ENCODE results near the gene PPP2R2D.
A peak's percentile ranks its signal among the peaks of the same experiment; 100 is the strongest.
"Not testable (repeated sequence)": the region's sequence is repeated elsewhere in the genome, so short reads cannot be mapped to it uniquely, and the experiment has no call there.

The PPP2R2D gene

DNA sequence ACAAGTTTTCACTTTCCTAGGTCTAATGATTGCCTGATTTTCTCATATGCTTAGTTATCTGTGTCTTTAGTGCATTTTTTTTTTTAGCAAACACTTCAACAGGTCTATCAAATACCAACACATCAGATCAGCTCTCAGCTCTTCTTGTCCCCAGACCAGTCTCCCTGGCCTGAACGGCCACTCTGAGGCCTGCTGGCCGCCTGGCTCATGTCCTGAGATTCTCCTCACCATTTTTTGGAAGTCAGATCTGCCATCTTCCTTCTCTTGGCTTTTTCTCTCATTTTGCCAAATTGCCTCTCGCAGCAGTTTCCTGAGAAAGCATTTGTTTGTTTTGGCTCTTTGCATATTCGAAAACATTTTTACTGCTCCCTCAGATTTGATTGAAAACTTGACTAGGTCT is 29.3 kb downstream of the PPP2R2D start:
- DNase-seq = no peak

DNA sequence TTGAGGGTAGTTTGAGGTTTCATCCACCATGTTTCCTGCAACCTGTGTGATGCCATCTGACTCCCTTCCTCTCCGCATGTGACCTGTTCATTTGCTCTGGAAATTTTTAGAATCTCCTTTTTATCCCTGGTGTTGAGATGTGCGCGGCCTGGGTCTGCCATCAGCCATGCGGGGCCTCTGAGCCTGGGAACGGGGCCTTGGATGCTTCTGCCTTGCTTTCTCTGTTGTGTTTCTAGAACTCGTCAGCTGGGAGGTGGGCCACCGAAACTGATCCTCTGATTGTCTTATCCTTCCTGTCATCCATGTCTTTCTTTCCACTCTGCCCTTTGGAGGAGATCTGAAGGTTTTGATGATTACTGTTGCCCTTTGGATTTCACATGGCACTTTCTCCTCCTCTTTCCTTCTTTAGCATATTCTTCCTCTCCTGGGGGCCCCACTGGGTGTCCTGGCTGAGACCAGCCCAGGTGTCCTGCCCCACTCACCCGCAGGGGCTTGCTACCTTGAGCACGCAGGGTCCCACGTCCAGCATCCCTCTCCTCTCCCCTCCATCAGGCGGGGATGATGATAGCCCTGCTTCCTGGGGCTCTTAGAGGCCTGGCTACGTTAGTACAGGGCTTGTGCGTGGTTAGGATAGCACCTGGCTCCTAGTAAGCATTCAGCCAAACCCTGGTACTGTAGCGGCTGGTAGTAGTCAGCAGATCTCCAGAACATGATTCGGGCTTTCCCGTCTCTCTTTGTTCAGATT is 29.9 kb downstream of the PPP2R2D start:
- DNase-seq = no peak

DNA sequence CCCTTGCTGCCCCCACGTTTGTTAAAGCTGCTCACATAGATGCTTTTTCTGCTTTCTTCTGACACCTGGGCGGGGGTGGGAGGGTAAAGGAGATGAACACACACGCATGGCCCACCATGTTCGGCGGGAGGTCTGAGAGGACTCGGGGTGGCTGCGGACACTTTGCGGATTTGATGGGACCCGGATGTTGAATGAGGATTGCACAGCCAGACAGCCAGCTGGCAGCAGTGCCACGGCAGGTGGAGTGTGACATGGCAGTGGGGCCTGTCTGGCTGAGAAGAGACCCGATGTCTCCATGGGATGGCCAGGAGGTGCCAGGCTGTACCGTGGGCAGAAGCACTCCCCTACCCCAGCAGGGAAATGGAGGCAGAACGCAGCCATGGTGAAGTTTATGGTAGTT is 31.2 kb downstream of the PPP2R2D start:
- no peak for DNase-seq

DNA sequence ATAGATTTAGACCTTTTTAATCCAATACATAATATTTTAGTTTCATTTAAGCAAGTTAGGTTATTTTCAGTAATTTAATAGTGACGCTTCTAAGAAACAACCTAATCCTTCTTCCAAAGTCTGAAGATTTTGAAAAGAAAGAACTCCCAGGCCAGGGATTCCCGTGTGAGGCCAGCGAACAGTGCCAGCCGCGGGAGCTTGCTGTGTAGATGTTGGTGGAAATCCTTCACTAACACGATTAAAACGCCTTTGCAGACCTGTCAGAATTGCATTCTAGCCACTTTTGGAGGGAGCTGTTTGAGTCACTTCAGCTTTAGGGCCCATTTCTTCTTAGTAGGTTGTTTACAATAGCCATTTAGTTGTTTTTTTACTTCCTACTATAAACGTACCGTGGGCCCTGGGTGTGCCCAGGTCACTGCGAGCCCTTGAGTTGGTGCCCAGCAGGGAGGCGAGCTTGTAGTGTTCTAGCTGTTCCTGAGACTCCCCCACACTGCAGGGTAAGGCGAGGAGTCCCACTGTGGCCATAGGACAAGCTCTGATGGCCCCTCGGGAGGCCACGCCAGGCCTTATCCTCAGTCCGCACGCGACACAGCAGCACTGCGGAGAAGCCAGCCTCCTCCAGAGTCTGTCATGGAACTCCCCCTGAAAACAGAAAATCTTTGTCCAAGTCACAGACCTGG is 32.3 kb downstream of the PPP2R2D start:
- no peak for DNase-seq

DNA sequence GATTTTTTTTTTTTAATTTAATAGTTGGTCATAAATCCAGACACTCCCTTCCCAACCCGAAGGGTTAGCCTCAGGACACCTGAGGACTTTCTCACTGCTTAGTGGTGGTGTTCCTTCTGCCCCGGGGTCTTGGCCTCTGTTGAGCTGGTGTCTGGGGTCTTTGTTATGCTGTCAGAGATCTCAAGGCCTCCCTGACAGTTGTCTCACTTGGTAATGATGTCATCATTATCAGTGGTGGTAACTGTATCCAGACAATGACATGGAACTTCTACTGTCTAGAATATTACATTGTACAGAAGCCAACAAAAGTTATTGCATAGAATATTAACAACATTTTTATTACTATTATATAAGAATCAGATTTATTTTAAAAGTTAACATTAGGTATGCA is 32.9 kb downstream of the PPP2R2D start:
- DNase-seq = peak; percentile 27

DNA sequence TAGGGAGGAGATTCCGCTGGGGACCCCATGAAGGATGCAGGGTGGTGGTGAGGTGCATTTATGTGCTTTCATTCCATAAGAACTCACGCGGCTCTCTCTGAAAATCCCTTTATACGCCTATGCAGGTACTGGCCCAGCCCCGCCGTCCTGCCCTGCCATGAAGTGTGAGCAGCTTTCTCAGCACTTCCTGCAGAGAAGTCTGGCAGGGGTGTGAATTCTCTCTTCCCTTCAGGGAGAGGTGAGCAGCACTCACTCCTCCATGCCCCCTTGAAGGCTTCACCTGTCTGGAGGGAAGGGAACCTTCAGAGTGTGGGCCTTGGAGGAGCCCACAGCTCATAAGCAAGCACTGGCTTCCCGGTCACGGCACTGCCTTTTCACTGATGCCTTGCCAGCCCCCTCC is 34.0 kb downstream of the PPP2R2D start:
- no peak for DNase-seq

DNA sequence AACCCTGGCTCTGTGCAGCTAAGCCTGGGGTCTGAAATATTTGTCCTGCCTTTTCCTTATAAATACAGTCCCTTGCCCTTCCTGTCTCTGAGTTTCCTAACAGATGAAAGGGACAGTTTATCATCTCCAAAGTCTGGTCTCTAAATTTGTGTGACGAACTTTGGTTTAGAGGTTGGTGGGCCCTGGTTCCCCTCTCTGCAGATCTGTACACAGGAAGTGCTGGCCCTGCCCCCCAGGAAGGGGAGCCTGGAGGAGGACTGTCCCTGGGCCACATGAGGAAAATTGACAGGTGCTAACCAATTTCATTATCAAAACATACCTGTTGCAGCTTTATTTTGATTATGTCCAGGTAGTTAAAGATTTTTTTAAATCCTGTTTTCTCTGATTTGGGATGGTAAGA is 34.5 kb downstream of the PPP2R2D start:
- DNase-seq = no peak

DNA sequence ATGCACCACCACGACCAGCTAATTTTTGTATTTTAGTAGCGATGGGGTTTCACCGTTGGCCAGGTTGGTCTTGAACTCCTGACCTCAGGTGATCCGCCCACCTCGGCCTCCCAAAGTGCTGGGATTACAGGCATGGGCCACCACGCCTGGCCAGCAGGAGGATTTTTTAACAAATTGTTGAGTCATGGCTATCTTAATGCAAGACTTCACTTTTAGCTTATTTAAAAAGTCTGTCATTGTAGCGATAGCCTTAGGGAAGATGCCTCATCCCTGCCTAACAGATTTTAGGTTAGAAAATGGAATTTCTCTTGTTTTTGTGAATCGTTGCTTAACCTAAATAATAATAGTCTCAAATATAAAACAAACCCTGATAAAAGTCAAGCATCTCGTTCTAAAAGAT is 35.5 kb downstream of the PPP2R2D start:
- no peak for DNase-seq

DNA sequence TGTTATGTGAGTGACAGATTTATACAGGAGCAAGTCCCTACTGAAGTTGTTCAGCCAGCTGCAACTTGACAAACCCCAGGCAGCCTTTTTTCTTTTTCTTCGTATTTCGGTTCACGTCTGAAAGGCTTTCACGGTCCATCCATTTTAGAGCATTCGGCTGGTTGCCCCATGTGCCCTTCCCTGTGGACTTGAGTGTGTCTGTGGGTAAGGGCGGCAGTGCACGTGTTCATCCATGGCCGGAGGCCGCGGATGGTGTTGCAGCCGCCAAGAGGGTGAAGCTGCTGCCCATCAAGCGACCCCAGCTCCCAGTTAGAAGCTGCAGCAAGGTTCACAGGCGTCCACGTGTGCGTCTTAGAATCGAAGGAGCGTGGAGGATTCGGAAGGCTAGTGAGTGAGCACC is 35.9 kb downstream of the PPP2R2D start:
- no peak for DNase-seq

DNA sequence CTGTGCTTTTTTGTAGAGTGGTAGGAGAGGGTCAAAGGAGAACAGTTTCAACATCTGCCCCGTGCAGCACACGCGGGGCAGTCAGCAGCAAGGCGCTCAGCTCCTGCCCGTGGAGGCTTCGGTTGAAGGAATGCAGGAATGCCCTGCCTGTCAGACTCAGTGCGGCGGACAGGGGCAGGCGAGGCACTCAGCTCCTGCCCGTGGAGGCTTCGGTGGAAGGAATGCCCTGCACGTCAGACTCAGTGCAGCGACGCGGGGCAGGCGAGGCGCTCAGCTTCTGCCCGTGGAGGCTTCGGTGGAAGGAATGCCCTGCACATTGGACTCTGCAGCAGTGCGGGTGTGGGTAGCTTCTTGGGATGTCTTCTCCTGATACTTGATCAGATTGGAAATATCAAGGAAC is 37.0 kb downstream of the PPP2R2D start:
- DNase-seq = no peak

DNA sequence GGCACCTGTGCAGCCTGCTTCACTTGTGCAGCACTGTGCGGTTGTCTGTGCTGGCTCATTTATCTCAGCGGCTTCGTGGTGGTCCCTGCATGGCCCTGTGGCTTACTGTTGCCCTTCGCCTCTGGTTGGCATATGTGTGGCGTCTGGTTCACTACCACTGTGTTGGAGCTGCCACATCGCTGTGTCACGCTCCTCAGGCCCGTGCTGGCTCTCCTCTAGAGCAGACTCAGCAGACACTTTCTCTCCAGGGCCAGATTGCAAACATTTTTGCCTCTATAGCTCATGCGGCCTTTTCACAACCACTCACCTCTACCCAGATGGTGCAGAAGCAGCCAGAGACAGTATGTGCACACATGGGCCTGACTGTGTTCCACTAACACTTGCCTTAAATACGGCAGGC is 37.9 kb downstream of the PPP2R2D start:
- no peak for DNase-seq

DNA sequence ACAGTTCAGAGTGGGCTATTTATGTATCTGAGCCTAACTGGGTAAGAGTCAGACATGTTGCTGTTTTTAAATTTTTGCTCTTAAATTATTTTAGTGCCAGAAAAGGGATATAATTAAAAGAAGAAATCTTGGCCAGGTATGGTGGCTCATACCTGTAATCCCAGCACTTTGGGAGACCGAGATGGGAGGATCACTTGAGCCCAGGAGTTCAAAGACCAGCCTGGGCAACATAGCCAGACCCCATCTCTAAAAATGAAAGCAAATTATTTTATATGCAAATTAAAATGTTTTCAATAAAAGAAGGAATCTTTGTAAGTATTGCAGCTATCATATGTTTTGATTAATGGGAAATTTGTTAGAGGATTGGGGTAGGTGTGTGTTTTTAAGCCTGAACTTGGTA is 41.6 kb downstream of the PPP2R2D start:
- no peak for DNase-seq

DNA sequence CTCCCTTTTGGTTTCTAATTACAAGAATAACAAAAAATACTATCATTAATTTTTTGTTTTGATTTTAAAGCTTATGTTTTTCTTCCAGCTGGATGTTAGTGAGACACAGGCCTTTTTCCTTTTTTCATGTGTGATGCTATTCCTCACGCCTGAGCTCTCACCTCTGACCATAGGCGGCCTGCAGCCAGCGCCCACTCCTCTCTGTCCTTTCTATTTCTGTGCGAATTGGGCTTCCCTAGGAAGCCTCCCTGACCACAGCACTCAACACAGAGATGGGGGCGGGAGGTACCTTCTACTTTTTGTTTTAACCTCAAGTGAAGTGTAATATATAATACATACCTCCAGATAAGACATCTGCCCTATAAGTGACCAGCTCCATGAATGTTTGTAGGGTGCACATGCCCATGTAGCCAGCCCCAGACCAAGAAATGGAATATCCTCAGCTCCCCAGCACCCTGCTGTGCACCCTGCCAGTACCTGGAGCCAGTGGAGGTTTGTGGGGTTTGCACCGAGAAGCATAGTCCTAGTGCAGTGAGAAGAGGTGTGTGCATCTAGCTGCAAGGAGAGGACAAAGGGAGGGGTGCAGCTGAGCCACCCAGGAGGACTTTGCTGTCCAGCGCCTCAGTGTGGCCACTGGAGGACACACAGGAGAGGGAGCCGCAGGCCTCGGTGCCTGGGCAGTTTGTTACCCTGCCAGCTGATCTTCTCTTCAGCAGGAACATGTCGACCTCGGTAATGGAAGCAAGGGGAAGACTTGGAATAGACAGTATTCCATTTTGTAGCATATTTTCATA is 42.4 kb downstream of the PPP2R2D start:
- DNase-seq = peak; percentile 67

DNA sequence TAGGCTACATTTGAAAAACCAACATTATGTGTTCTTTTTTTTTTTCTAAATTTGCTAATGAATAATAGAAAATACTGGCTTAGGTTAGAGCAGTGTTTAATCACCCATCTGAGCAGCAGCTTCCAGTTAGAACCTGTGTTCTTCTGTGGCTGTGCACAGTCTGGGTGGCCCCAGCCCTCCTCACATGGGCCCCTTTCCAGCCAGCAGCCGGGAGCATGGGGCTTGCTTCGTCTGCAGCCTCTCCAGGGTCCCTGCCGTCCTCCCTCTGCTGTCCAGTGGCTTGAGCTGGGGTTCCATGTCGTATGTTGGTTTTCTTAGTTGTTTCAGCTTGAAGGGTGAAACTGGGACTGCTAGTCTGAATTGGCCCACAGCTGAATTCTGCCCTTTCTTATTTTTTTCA is 43.6 kb downstream of the PPP2R2D start:
- DNase-seq = no peak

DNA sequence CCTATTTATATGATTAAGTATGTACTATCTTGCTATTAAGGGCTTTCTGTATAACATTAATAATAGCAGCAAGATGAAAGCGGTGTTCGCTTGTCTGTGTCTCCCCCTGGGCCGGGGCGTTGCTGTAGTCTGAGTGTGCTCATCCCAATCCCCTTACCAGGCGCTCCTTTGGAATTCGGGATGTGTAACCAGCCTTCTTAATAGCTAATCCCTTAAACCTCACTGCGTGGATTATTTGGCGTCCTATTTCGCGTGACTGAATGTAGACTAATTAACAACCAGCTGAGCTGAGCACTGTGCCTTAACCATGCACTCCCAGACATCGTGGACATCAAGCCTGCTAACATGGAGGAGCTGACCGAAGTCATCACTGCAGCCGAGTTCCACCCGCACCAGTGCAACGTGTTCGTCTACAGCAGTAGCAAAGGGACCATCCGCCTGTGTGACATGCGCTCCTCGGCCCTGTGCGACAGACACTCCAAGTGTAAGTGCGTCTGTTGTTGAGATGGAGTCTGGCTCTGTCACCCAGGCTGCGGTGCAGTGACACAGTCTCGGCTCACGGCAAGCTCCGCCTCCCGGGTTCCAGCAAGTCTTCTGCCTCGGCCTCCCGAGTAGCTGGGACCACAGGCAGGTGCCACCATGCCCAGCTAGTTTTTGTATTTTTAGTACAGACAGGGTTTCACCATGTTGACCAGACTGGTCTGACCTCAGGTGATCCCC is 44.3 kb downstream of the PPP2R2D start:
- DNase-seq = no peak

DNA sequence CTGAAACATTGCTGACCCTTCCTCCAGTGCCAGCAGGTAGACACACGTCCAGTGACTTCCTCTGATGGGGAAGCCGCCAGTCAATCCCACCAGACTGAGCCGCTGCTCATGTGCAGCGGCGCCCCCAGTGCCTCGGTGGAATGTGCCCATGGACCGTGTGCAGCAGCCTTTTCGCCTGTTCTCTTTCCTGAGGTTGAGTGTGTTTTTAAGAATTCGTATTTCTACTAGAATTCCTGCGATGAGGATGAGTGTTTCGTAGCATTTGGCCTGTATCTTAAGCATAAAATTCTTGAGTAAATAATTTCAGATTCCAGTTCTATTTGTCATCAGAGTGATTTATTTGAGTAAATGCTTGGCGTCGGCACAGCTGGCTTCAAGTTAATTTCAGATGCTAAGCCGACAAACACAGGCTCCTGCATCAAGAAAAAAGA is 45.5 kb downstream of the PPP2R2D start:
- DNase-seq = no peak

DNA sequence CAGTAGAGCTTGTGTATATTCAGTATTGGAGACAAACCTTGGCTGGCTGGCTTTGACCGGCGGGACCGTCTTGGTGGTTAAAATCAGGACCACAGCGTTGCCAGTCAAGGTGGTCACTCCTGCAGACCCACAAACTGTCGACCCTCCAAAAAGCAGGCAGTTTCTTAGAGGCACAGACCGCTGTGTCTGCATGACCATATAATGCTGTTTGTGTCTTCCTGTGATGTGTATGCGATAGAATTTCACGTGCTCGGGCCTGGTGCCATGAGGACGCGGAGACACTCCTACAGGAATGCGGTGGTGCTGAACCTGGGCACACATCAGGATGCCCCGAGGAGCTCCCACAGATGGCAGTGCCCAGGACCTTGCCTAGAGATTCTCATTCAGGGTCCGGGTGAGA is 46.1 kb downstream of the PPP2R2D start:
- DNase-seq = no peak

DNA sequence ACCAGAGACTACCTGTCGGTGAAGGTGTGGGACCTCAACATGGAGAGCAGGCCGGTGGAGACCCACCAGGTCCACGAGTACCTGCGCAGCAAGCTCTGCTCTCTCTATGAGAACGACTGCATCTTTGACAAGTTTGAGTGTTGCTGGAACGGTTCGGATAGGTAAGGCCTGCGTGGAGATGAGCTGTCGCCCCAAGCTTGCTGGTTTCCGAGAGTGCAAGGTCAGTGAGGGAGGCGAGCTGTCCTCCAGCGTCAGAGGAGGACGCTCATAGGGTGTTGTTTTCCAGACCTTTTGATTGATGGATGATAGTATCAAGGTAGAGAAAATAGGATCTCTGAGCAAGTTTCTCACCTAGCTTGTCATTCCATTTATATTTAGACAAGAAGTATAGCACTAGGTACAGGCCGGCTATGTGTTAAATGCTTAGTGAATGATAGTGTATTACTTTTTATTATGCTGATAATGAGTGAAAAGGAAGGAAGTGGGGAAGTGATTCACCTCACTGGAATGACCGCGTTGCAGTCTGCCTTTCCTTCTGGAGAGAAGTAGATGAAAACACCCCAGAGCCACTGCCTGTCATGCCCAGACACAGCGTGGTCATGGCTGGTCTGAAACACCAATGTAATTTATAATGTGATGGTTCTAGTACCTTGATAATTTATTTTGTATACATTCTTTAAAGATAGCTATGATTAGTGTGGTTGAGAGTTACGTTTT is 47.0 kb downstream of the PPP2R2D start:
- no peak for DNase-seq

DNA sequence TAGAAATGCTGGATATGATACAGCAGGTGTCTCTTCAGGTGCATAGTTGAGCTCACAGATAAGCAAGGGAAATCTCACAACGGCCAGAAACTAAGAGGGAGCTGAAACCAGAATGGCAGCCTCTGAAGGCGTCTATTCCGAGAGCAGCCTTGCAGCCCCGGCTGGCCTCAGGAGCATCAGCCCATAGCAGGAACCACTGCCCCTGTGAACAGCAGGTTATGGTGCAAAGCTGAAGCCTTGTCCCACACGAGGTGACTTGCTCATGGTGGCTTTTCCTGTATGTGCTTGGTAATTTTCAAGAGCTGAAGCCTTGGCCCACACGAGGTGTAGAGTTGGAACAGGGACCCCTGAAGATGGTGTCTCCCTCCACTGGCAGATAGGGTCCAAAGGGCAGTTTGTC is 47.7 kb downstream of the PPP2R2D start:
- no peak for DNase-seq

DNA sequence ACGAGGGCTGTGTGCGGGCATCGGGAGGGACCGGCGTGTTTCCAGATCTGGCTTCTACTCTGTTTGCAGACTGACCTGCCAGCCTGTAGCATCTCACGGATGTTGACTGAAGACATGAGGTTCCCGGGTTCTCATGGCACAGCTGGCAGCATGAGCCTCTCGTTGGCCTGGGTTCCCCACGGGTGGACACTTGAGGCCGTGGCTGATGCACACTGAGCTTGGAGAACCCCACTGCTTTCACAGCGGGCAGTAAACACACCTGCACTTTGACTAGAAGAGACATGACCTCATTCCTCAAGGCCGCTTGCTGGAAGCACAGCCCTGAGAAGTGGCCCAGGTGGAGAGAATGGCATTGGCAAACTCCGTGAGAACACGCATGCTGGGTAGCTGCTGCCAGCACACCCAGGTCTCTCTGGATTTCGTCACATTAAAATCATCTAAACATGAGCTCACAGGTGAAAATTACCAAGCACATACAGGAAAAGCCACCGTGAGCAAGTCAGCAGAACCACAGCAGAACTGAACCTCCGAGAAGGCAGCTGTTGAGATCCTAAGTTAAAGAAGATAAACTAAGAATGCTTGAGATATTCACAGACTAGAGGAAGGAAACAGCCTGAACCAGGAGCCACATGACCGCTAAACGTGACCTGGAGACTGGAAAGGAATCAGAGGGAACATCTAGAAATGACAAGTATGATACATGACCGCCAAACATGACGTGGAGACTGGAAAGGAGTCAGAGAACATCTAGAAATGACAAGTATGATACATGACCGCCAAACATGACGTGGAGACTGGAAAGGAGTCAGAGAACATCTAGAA is 48.4 kb downstream of the PPP2R2D start:
- no peak for DNase-seq

DNA sequence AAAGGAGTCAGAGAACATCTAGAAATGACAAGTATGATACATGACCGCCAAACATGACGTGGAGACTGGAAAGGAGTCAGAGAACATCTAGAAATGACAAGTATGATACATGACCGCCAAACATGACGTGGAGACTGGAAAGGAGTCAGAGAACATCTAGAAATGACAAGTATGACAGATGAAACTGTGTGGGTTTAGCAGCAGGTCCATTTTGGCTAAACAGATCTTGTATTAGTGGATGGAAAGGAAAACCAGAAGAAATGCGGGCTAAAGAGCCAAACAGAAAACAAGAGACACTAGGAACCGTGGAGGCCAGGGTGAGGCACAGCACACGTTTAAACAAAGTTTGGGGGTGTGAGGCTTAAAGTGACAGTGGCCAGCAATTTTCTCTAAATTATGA is 49.1 kb downstream of the PPP2R2D start:
- not testable (repeated sequence) for DNase-seq
